LHCN-M2 (cell line): ENCODE measurements around the gene MRPL45. TPM values are rescaled to one million over a fixed set of nuclear protein-coding genes. Genes with fewer than 3 reads are reported as not detected.
"Not testable (repeated sequence)": the region's sequence is repeated elsewhere in the genome, so short reads cannot be mapped to it uniquely, and the experiment has no call there.

Experiments
- DNase-seq: peaks from one replicate; pipeline ENCODE4 v3.0.0-alpha.2; 2012; ENCODE audit warnings: low read depth
- polyA plus RNA-seq: library from polyadenylated mRNA; unstranded; fragments of >200 nt; gene quantifications from one replicate; pipeline ENCODE4 v1.2.1, GENCODE V29; 2012; ENCODE audit warnings: missing spikeins
- total RNA-seq: library from RNA; depleted of rRNA; stranded (reverse); fragments of >200 nt; gene quantifications from 2 replicates; pipeline ENCODE4 v1.2.3, GENCODE V29; 2014; rRNA removed

Gene MRPL45
- 34.4 and 40.3 TPM in 2 replicates for total RNA-seq
- 31.5 TPM for polyA plus RNA-seq

DNA sequence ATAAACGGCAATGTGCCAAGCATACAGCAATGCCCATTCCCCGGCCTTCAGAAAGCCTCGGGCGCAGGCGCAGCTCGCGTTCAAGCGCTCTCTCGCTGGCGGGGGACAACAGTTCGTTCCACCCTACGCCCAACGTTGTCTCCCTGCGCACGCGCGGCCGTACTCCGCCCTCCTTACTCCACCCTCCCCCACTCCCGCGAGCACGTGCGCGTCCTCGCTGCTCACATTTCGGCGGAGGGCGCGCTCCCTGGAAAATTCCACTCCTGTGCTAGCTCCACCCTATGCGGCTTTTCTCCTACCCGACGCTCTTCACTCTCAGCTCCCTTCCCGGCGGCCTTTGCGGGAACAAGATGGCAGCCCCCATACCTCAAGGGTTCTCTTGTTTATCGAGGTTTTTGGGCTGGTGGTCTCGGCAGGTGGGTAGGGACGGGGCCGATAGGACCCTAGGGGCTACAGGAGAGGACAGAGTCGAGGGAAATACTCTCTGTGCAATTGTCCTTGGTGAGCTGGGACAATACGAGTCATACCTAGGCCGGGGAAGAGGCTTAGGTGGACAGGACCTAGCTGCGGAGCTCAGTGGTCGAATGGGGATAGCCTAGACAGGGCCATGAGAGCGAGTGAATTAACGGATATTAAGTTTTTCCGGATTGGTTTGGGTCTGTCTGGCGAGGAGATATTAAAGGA lies at the start of gene MRPL45:
Gene MRPL45, plus strand, starts transcription at position 335 of the 684 bp plus-strand sequence. Its CDS starts 16 bp downstream, at position 351.
- peak; percentile 95 for DNase-seq

DNA sequence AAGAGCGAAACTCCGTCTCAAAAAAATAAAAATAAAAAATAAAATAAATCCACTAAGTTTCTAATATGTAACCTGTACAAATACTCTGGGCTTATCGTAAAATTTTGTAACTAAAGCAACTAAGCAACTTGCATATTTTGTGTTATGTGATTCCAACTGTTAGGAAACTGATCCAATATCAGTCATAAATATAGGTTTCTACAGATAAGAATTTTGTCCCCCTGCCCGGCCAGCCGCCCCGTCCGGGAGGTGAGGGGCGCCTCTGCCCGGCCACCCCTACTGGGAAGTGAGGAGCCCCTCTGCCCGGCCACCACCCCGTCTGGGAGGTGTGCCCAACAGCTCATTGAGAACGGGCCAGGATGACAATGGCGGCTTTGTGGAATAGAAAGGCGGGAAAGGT lies 43.8 kb upstream of the MRPL45 start:
- DNase-seq = not testable (repeated sequence)

DNA sequence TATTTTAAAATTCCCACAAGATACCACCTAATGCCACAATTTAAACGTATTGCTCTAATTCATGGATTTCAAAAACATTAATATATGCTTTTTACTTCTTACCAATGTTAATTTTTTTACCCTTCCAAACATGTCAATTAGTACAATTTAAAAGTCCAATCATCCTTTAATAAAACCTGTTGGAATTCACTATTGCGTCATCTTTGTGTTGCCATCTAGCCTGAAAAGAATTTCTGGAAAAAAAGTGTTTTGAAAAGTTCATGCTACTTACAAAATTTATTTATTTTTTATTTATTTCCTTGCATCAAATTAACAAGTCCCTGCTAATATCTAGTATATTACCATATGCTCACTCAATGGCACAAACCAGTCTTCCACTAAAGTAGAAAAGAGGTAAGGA lies 42.6 kb upstream of the MRPL45 start:
- DNase-seq = not testable (repeated sequence)

DNA sequence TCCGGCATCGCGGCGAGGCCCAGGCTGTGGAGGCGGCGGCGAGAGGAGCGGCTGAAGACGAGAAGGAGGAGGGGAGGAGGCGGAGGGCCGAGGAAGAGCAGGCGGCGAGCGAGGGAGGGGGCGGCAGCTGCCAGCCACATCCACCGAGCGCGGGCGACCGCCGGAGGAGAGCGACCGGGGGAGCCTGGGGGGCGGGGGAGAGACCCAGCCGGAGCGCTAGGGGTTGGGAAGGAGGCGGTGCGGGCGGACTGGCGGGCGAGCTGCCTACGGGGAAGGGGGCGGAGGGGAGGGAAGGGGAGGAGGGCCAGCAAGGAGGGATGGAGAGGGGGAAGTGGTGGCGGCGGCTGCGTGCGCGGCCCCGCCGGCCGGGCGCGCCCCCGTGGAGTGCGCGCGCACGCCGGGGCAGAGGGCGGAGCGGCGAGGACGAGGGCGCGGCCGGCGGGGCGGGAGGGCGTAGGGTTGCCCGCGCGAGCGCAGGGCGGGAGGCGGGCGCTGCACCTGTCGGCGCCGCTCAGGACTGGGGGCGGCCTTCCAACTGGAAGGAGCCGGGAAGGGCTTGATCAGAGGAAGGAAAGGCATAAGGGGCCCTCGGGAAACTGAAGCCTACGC lies 39.9 kb upstream of the MRPL45 start:
- peak; percentile 79 for DNase-seq

DNA sequence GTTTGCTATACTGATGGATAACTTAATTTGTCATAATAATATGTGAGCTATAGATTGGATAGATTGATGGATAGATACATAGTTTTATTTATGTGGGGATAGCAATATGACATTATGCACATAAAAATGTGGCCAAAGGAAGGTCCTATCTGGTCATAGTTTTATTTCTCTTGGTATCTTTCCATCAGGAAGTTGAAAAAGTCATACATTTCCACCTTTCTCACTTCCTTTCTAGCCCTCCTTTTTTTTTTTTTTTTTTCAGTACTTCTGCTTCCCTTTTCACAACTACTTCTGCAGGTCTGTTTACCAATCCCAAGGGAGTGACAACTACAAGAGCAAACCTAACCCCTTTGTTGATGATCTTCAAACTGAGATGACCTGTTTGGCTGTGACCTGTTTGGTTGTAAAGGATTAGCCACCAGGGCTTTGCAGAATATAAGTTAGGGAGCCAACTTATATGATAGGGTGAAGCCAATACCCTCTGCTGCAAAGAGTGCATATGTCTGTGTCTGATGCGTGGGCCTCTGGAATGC lies 30.9 kb upstream of the MRPL45 start:
- not testable (repeated sequence) for DNase-seq

DNA sequence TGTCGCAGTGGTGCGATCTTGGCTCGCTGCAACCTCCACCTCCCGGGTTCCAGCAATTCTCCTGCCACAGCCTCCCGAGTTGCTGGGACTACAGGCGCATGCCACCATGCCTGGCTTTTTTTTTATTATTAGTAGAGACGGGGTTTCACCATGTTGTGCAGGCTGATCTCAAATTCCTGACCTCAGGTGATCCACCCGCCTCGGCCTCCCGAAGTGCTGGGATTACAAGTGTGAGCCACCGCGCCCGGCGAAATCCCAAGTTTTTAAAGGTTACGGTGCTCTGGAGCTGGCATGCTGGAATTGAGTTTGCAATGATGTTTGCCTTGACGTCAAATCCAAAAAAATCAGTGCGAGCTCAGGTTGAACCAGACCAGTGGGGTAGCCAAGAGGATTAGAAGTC lies 30.4 kb upstream of the MRPL45 start:
- not testable (repeated sequence) for DNase-seq

DNA sequence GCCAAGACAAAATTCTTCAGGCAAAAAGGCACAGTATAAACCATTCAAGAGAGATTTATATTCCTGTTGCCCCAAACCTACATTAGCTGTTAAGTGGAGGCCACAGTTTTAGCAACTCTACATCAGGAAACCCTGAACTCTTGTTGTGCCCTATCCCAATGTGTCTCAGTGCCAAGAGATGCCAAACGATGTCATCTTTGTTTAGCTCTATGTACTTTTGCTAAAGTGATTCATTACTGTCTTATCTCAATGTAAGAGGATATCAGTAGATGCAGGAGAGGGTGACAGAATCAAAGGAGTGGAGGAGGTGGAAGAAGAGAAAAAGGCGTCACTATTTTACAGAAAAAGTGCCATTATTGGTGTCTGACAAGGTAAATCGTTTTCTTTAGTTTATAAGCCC lies 28.8 kb upstream of the MRPL45 start:
- not testable (repeated sequence) for DNase-seq

DNA sequence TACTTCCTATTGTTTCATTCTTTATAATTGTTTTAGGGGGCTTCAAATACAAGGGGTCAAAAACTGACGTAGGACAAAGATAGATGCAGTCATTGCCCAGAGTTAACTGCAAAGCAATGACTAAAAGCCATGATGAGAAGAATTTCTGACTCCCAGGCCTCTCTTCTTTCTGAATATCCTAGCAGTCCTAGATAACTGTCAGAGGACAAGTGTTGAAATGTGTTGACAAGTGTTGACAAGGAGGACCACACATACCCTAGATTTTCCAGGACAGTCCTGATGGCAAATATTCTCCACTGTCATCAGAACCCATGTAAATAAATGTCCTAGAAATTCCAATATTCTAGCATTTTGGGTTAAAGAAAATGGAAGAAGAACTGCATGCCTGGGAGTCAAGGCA lies 27.9 kb upstream of the MRPL45 start:
- DNase-seq = not testable (repeated sequence)

DNA sequence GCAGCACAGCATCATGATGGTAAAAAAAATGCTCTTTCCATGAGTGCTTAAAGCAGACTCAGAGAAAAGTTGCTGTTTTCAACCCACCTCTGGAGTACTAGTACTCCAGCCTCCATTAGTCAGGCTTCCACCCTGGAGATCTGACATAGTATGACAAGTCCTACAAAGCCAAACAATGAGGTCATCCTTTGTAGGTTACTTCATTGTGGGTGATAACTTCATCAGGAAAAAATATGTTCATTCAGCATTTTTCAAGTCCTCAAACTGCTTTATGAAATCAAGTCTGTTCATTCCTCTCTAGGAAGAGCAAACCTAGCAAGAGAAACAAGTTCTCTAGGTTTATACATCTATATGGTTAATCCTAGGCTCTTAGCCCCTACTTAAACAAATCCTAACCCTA lies 27.4 kb upstream of the MRPL45 start:
- DNase-seq = not testable (repeated sequence)

DNA sequence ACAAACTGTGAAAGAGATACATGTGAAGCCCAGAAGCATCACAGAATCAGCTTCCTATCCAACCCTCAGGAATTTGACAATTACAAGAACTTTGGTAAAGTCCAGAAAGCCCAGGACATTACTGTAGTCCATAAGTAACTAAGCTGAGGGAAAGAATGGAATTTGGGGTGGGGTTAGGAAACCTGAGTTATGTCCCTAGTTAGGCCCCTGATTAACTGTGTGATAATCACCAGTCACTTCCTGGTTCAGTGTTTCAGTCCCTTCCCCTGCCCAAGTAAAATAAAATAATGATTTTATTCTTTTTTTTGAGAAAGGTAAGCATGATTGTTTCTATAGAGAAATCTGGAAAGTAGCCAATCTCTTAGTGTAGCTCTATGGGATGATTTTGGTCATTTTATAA lies 11.0 kb upstream of the MRPL45 start:
- DNase-seq = peak; percentile 7

DNA sequence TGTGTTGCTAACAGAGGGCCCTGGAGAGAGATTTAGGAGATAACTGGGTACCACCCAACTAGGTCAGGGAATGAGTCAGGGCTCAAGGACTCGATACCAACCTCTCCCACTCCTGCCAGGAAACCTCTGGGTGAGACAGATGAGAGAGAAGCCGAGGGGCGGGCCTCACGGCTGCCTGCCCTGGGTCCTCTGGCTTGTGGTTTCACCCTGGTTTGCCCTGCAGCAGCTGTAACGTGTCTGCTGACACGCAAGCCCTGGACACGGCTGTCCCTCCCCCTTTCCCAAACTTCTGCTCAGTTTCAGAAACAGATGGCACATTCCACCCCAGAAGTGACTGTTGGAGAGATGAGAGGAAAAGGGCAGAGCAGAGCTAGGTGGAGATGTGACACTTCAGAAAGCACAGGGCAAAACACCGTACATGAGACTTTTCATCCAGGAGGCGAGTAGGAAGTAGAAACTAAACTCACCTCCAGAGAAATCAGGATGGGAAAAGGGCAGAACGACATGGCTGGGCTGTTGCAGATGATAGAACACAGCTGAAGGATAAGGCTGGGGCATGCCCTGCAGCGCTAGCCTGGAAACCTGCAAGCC lies 10.4 kb upstream of the MRPL45 start:
- peak; percentile 85 for DNase-seq

DNA sequence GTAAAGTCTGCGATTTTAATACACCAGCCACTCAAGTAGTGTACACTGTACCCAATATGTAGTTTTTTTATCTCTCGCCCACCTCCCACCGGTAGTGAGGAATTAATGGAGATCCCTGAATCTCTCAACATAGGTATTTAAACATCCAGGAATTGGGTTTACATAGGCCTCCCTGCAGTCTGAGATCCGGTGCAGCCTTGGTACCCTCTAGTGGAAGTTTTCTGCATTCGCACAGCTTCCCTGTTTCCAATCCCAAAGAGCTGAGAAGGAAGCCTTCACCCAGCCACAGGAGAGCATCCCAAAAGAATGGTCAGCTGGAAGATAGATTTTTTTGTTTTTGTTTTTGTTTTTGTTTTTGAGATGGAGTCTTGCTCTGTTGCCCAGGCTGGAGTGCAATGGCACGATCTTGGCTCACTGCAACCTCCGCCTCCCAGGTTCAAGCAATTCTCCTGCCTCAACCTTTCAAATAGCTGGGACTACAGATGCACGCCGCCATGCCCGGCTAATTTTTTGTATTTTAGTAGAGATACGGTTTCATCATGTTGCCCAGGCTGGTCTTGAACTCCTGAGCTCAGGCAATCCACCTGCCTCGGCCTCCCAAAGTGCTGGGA lies 8.6 kb upstream of the MRPL45 start:
- peak; percentile 31 for DNase-seq

DNA sequence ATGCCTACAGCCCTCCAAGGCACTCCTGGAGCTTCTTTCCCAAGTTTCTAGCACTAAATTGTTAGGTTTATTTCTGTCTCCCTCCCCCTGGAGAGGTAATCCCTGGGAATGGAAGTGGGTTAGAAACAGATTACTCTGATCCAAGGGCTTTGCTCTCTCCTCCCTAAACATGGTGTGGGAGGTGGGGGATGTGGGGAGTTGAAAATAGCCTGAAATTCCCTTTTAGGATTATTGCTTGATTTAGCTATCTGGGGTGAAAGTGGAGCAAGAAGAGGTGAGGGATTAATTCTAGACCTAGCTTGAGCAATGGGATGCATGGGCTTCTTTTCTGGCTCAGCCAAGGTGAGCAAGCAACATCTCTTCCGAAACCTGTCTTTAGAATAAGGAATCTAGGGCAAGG lies 7.2 kb upstream of the MRPL45 start:
- not testable (repeated sequence) for DNase-seq

DNA sequence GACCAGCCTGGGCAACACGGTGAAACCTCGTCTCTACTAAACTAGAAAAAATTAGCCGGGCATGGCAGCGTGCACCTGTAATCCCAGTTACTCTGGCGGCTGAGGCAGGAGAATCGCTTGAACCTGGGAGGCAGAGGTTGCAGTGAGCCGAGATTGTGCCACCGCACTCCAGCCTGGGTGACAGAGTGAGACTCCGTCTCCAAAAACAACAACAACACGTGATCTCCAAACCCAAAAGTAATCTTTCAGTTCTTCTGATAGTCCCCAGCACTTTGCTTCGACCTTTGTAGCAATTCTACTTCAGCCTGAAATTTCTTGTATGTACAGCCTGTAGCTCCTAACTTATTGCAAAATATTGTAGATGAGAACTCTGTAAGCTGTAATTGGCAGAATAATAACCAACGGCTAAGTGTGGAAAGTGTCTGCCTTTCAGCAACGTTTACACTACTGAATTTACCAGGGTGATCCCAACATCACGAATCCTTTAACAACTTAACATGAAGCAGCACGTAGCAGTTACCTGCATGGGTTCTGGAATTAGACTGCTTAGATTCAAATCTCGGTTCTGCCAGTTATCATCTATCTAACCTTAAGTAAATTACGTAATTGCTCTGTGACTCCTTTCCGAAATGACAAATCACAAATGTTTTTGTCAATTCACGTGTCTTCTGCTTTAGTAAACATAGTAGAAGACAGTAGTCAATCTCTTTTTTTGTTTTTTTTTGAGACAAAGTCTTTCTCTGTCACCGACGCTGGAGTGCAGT lies 1.2 kb upstream of the MRPL45 start:
- DNase-seq = not testable (repeated sequence)

DNA sequence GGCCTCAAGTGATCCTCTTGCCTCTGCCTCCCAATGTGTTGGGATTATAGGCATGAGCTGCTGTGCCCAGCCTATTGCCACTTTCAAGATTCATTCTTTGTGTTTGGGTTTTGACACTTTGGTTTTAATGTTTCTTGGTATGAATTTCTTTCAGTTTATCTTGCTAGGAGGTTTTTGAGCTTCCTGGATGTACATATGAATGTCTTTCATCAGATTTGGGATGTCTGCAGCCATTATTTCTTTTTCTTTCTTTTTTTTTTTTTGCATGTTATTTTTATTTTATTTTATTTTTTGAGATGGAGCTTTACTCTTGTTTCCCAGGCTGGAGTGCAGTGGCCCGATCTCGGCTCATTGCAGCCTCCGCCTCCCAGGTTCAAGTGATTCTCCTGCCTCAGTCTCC lies 18.5 kb downstream of the MRPL45 start:
- no peak for DNase-seq

DNA sequence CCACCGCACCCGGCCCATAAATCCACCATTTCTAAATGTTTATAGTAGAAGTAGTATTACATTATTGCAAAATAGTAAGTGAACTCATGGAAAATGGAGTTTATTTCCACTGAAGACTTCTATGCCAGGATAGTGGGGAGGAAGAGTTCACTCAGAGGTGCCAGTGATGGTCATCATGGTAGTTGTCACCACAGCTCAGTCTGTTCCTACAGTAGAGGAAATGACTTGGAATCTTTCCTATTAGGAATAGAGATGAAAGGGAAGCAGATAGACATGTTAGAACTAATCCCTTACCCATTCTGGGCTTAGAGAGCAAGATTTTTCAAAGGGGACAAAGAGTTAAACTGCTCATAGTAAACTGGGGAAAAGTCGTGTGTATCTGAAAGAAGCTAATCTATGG lies 20.1 kb downstream of the MRPL45 start:
- no peak for DNase-seq

DNA sequence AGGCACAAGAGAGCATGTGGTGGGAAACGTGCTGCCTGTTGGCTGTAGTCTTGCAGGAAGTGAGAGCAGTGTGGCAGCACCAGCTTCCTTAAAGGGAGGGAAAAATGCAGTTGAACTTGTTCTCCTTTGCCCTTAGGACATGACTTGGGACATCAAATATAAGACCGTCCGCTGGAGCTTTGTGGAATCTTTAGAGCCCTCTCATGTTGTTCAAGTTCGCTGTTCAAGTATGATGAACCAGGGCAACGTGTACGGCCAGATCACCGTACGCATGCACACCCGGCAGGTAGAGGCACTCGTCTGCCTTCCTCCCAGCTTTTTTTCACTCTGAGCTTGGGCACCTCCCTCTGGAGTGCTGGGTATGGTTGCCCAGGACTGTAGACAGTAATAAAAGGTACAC lies 23.5 kb downstream of the MRPL45 start:
- no peak for DNase-seq

DNA sequence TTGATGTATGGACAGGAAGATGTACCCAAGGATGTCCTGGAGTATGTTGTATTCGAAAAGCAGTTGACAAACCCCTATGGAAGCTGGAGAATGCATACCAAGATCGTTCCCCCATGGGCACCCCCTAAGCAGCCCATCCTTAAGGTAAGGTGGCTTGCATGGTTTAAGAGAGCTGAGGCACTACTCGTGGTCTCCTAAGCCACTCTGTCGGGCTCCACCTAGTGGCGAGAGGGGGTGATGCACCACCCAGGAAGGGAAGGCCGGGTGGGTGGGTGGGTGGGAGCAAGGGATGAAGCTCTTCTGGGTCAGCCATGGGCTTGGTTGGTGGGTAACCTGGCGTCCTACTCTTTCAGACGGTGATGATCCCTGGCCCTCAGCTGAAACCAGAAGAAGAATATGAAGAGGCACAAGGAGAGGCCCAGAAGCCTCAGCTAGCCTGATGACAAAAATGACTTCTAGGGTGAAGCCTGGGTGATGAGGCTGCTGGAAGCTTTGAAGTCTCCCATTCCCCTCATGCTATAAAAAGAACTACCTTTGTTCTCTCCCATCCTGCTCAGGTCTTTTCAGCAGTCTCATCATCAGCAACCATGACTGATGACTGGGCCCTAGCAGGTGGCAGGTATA lies 25.3 kb downstream of the MRPL45 start:
- peak; percentile 30 for DNase-seq

DNA sequence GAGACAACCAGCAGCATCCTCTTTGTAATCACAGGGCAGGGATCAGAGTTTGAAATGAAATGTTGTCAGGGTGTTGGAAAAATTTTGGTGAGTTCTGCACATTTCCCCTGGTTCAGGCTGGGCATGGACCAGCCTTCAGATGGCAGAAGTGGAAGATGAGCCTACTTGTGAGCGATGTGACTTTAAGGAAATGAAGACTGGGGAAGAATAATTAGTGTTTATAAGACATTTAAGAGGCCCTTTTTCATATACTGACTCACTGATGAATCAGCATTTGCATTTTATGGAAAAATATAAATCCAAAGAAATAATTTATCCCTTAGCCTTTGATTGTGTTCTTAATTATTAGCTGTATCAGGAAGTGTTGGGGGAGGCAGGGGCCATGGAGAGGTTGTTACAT lies 25.9 kb downstream of the MRPL45 start:
- no peak for DNase-seq

DNA sequence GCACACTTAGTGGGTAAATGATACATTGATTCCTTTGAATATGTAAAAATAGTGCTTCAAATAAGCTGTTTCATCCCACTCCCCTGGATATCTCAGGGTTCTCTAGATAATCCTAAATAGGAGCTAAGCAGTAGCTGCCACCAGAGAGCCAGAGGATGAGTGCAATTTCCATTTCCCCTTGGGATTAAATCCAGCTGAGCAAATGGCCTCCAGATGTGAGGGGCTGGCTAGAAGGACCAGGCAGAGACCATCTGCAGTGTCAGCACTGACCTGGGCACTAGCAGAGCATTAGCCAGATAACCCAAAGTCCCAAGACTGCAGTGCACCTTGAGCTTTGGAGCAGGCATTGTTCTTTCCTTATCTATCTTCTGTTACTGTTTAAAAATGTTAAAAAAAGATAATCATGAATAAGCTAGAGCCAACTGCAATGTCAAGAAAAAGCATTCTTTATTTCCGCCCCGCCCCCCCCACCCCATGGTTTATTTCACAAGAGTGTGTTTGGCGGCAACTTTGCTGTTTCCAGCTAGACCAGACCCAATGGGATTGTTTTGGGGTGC lies 27.3 kb downstream of the MRPL45 start:
- no peak for DNase-seq

DNA sequence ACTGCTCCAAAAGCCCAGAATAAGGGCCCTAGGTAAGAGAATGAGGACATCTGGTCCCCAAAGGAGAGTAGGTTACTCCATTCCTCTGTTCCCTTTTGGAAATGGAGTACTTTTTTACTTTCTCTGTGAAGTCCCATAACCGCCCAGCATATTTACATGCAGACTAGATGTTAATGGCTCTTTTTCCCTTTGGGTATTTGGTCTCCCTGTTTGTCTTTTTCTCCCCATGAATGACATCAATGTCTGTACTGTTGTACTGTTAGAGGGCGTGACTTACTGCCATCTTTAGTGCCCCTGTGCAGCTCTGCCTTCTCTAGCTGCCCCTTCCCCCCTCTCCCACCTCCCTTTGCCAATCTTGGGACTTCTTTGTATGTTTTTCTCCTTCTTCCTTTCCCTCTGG lies 27.8 kb downstream of the MRPL45 start:
- no peak for DNase-seq
